Kidney (tissue), 14 donors: Measurements from ENCODE around the gene ENOX1. TPM values are rescaled to one million over a fixed set of nuclear protein-coding genes. Genes with fewer than 3 reads are reported as not detected.

ENCODE experiments used
- DNase-seq, 5 donors: peaks; one replicate each; pipeline ENCODE4 v3.0.0-alpha.2; 2013 to 2020
- FAIRE-seq: peaks from 2 replicates; lab custom pipeline; 2012; peaks lifted over from hg19 to GRCh38; lab: Jason Lieb, UNC
- H3K27ac ChIP-seq, 2 donors: one replicate each; pipeline ENCODE4 v1.7.0; 2013; ENCODE audit warnings: low read depth in 2 of 2, low read length in 2 of 2, inconsistent platforms in 1 of 2
- H3K27me3 ChIP-seq: one replicate; pipeline ENCODE4 v1.7.1; 2013; ENCODE audit warnings: low read length, inconsistent platforms; ENCODE audit not compliant: control insufficient read depth, insufficient read depth
- H3K36me3 ChIP-seq, 3 donors: one replicate each; pipeline versions ENCODE4 v1.7.0 to v1.7.1; 2013; ENCODE audit warnings: low read length in 3 of 3, control low read depth in 1 of 3, inconsistent platforms in 1 of 3; ENCODE audit not compliant: insufficient read depth in 3 of 3, control insufficient read depth in 2 of 3
- H3K4me1 ChIP-seq, 3 donors: one replicate each; pipeline versions ENCODE4 v1.7.0 to v1.7.1; 2013; ENCODE audit warnings: low read length in 3 of 3, inconsistent platforms in 1 of 3, low read depth in 1 of 3; ENCODE audit not compliant: control insufficient read depth in 2 of 3, insufficient read depth in 2 of 3
- H3K4me3 ChIP-seq, 3 donors: one replicate each; pipeline versions ENCODE4 v1.7.0 to v1.8.1; 2013; ENCODE audit warnings: low read length in 3 of 3, control low read depth in 1 of 3, inconsistent platforms in 1 of 3
- H3K9ac ChIP-seq, 3 donors: one replicate each; pipeline versions ENCODE4 v1.7.0 to v1.7.1; 2013; ENCODE audit warnings: low read length in 3 of 3, control low read depth in 1 of 3, inconsistent platforms in 1 of 3
- H3K9me3 ChIP-seq, 3 donors: one replicate each; pipeline versions ENCODE4 v1.7.0 to v1.7.1; 2013; ENCODE audit warnings: low read length in 3 of 3, control low read depth in 1 of 3, inconsistent platforms in 1 of 3; ENCODE audit not compliant: control insufficient read depth in 2 of 3, insufficient read depth in 1 of 3
- CTCF ChIP-seq: IDR thresholded peaks from 3 replicates; pipeline ENCODE4 v1.5.1; 2012; ENCODE audit warnings: mild to moderate bottlenecking, moderate library complexity, borderline replicate concordance; ENCODE audit not compliant: insufficient read depth; ENCODE audit errors: extremely low read depth
- intact Hi-C: fragments of 100-400 bp; cut with DNase I; formaldehyde crosslinking; loops from one replicate; pipeline ENCODE4 v1.11.1; 2022
- polyA plus RNA-seq: library from polyadenylated mRNA; stranded (reverse); fragments of 350-450 nt; fragmentation: Illumina TruSeq; extraction: RNeasy Lipid Tissue Mini Kit (QIAGEN cat#74804); gene quantifications from one replicate; pipeline ENCODE4 v1.2.3, GENCODE V29; 2014; ENCODE audit warnings: low read depth, low replicate concordance; ENCODE audit not compliant: insufficient read depth
- total RNA-seq: library from RNA; stranded (reverse); fragmentation: NEBNext Ultra II Directional; extraction: Animal tissue kit (Norgen Biotek cat#: 25700); gene quantifications from one replicate; pipeline ENCODE4 v1.2.1, GENCODE V29; 2021
- donor health status: control.
- donor health status: control.
- donor health status: control.
- donor health status: control.
- donor health status: control.
- donor health status: DM: yes; HTN: yes; CAD: no.
- donor health status: Normal renal cell carcinoma (clear cell type).

Gene ENOX1
- total and polyA plus RNA-seq, 2 donors from 2014 or later: 4.9 to 6.8 TPM

- intact Hi-C loops: no loop called here
- Histone ChIP-seq H3K27me3 (no peaks in the 10 kb centered on the region), H3K4me3 (no peak overlapping the region), H3K36me3 (no peaks in the 10 kb centered on the region), H3K9ac (no peak overlapping the region), H3K27ac (no peak overlapping the region), H3K9me3 (no peaks in the 10 kb centered on the region), H3K4me1 (no peaks in the 10 kb centered on the region)
- FAIRE-seq (no peak), DNase-seq (peak in 1 of 5 donors; percentile 34)
- no peak for TF ChIP-seq CTCF
Measured at GRCh38 chr13:43291287-43292060, 495.3 kb downstream of the ENOX1 start.

DNA sequence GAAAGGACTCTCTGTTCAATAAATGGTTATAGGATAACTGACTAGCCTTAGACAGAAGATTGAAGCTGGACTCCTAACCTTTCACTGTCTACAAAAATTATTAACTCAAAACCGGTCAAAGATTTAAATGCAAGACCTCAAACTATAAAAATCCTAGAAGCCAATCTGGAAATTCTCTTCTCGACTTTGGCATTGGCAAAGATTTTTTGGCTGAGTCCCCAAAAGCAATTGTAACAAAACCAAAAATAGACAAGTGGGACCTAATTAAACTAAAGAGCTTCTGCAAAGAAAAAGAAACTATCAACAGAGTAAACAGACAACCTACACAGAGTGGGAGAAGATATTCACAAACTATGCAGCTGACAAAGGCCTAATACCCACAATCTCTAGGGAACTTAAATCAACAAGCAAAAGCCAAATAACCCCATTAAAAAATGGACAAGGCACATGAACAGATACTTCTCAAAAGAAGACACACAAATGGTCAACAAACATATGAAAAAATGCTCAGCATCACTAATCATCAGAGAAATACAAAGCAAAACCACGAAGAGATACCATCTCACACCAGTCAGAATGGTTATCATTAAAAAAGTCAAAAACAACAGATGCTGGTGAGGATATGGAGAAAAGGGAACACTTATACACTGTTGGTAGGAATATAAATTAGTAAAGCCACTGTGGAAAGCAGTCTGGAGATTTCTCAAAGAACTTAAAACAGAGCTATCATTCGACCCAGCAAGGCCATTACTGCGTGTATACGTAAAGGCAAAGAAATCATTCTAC, 497.1 kb downstream of the ENOX1 start:
- Histone ChIP-seq H3K4me1 (no peaks in the 10 kb centered on the region), H3K27me3 (no peaks in the 10 kb centered on the region), H3K36me3 (no peaks in the 10 kb centered on the region), H3K9me3 (no peaks in the 10 kb centered on the region), H3K4me3 (no peak overlapping the region), H3K27ac (no peak overlapping the region), H3K9ac (no peak overlapping the region)
- DNase-seq: no peak
- intact Hi-C loops: no loop called here
- FAIRE-seq: peak; percentile 66
- no peak for TF ChIP-seq CTCF

- intact Hi-C loops: no loop called here
Measured at GRCh38 chr13:43286751-43287150, 500.0 kb downstream of the ENOX1 start.

More at GRCh38 chr13:43286751-43287150, 500.0 kb downstream of the ENOX1 start:
- no peaks in the 10 kb centered on the region for H3K4me1 ChIP-seq
- no peak for FAIRE-seq
- no peaks in the 10 kb centered on the region for H3K27me3 ChIP-seq
- no peak for TF ChIP-seq CTCF
- DNase-seq: no peak
- H3K27ac ChIP-seq: no peak overlapping the region
- no peak overlapping the region for H3K4me3 ChIP-seq
- no peaks in the 10 kb centered on the region for H3K36me3 ChIP-seq
- no peaks in the 10 kb centered on the region for H3K9me3 ChIP-seq
- no peak overlapping the region for H3K9ac ChIP-seq
